HepG2 (cell line): ENCODE results near the gene C20orf204. TPM values are rescaled to one million over a fixed set of nuclear protein-coding genes. Genes with fewer than 3 reads are reported as not detected.
A peak's percentile ranks its signal among the peaks of the same experiment; 100 is the strongest.

ENCODE experiments used
- CEBPG ChIP-seq: IDR thresholded peaks from 2 replicates; pipeline ENCODE4 v1.6.1; 2016
- CREBL2 ChIP-seq: sonication (generic); formaldehyde crosslinking; IDR thresholded peaks from 2 replicates; pipeline ENCODE4 v1.8.1; 2023; ENCODE audit warnings: missing genetic modification reagents, mild to moderate bottlenecking, borderline replicate concordance
- FOXJ3 ChIP-seq: sonication (generic); formaldehyde crosslinking; IDR thresholded peaks from 2 replicates; pipeline ENCODE4 v1.4.0; 2020; ENCODE audit warnings: missing genetic modification reagents, mild to moderate bottlenecking, borderline replicate concordance
- JUN ChIP-seq: sonication (generic); formaldehyde crosslinking; IDR thresholded peaks from 2 replicates; pipeline ENCODE4 v1.4.0; 2020; ENCODE audit warnings: mild to moderate bottlenecking, missing genetic modification reagents
- MIER2 ChIP-seq: IDR thresholded peaks from 2 replicates; pipeline ENCODE4 v1.6.1; 2016; ENCODE audit warnings: missing biosample characterization, missing genetic modification reagents
- NFAT5 ChIP-seq: sonication (generic); formaldehyde crosslinking; IDR thresholded peaks from 2 replicates; pipeline ENCODE4 v1.4.0; 2020; ENCODE audit warnings: missing genetic modification reagents
- NKX3-1 ChIP-seq: sonication (generic); formaldehyde crosslinking; IDR thresholded peaks from 2 replicates; pipeline ENCODE4 v1.5.0; 2020; ENCODE audit warnings: missing genetic modification reagents
- RXRA ChIP-seq: sonication (generic); formaldehyde crosslinking; IDR thresholded peaks from 2 replicates; pipeline ENCODE4 v1.5.1; 2020; ENCODE audit warnings: missing genetic modification reagents
- ZFP36L2 ChIP-seq: sonication (generic); formaldehyde crosslinking; IDR thresholded peaks from 2 replicates; pipeline ENCODE4 v1.4.0; 2020; ENCODE audit warnings: missing genetic modification reagents
- ZFP82 ChIP-seq: sonication (generic); formaldehyde crosslinking; IDR thresholded peaks from 2 replicates; pipeline ENCODE4 v1.5.1; 2020; ENCODE audit warnings: mild to moderate bottlenecking, missing genetic modification reagents, borderline replicate concordance
- ZNF207 ChIP-seq: fragments of 450-650 bp; IDR thresholded peaks from 2 replicates; pipeline ENCODE4 v1.6.1; 2016; ENCODE audit warnings: antibody characterized with exemption, borderline replicate concordance
- ZNF251 ChIP-seq: sonication (generic); formaldehyde crosslinking; IDR thresholded peaks from 2 replicates; pipeline ENCODE4 v1.9.0; 2021; ENCODE audit warnings: mild to moderate bottlenecking, missing genetic modification reagents
- ZNF264 ChIP-seq: sonication (generic); formaldehyde crosslinking; IDR thresholded peaks from 2 replicates; pipeline ENCODE4 v1.4.0; 2020; ENCODE audit warnings: missing genetic modification reagents
- ZNF576 ChIP-seq: sonication (generic); formaldehyde crosslinking; IDR thresholded peaks from 2 replicates; pipeline ENCODE4 v1.4.0; 2020; ENCODE audit warnings: mild to moderate bottlenecking, missing genetic modification reagents
- ZNF891 ChIP-seq: sonication (generic); formaldehyde crosslinking; IDR thresholded peaks from 2 replicates; pipeline ENCODE4 v1.5.0; 2020; ENCODE audit warnings: mild to moderate bottlenecking, missing genetic modification reagents
- ZZZ3 ChIP-seq: sonication (generic); formaldehyde crosslinking; IDR thresholded peaks from 2 replicates; pipeline ENCODE4 v1.4.0; 2020; ENCODE audit warnings: missing genetic modification reagents, mild to moderate bottlenecking, borderline replicate concordance
- polyA plus RNA-seq, 8 experiments: library from polyadenylated mRNA; depleted of rRNA in 3 of 8; stranded (reverse) in 7 of 8; unstranded in 1 of 8; fragments of >200 nt; fragmentation: Illumina TruSeq in 4 of 8; extraction: Trizol in 4 of 8; gene quantifications; 2 replicates each; pipeline versions ENCODE4 v1.2.1 to v1.2.3, GENCODE V29; 2011 to 2016; ENCODE audit warnings: low read depth in 4 of 8, missing spikeins in 1 of 8, mixed read lengths in 1 of 8; ENCODE audit not compliant: insufficient read depth in 1 of 8
- total RNA-seq, 5 experiments: library from RNA; depleted of rRNA; stranded (reverse); fragments of >200 nt; fragmentation: Illumina TruSeq; extraction: Trizol; gene quantifications; 2 replicates each; pipeline ENCODE4 v1.2.3, GENCODE V29; 2016; ENCODE audit warnings: low read depth in 1 of 5
- TF ChIP-seq, protein P1 (sequence below): sonication (generic); formaldehyde crosslinking; IDR thresholded peaks from 2 replicates; pipeline ENCODE4 v1.4.0; 2020; ENCODE audit warnings: mild to moderate bottlenecking, missing genetic modification reagents

The C20orf204 gene
- total and polyA plus RNA-seq, 2 of the 13 experiments (the other 11 are each of a cell fraction or from before 2014, with no cell fraction given) = 22.1 to 80.0 TPM

DNA sequence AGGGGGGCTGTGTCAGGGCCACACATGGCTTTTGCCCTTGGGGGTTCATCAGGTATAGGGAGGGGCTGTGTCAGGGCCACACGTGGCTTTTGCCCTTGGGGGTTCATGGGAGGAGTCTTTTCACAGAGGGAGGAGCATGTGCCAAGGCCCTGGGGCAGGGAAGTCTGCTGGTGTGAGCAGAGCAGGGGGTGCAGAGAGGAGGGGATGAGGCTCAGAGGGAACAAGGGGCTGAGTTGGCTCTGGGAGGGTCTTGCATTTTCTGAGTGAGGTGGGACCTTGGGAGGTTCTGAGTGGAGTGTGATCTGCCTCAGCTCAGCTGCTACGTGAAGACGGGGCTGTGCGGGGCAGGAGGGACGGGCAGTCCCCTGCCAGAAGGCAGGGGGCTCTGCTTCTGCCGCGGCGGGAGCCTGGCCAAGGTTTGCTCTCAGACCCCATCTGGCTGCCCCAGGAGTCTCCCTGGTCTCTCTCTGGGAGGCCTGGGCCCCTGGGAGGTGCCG is 19.5 kb downstream of the C20orf204 start (continued):
- TF ChIP-seq NFAT5 (CRISPR knock-in tag) (no peak), ZFP82 (CRISPR knock-in tag) (no peak), ZNF207 (no peak), ZFP36L2 (peak; percentile 73; the same call in 1 of the 2 replicates), ZNF264 (CRISPR knock-in tag) (no peak), FOXJ3 (0 out of 2 replicates have a peak, but pooled peaks have one; percentile 13), NKX3-1 (CRISPR knock-in tag) (peak; percentile 32; the same call in 1 of the 2 replicates), MIER2 (CRISPR knock-in tag) (no peak), JUN (CRISPR knock-in tag) (no peak), ZNF576 (CRISPR knock-in tag) (0 out of 2 replicates have a peak, but pooled peaks have one; percentile 36), ZNF251 (CRISPR knock-in tag) (no peak), ZZZ3 (CRISPR knock-in tag) (peak; percentile 20; the same call in 1 of the 2 replicates), ZNF891 (0 out of 2 replicates have a peak, but pooled peaks have one; percentile 34), CREBL2 (CRISPR knock-in tag) (no peak), CEBPG (CRISPR knock-in tag) (no peak), RXRA (CRISPR knock-in tag) (no peak)
- TF ChIP-seq, protein P1, sequence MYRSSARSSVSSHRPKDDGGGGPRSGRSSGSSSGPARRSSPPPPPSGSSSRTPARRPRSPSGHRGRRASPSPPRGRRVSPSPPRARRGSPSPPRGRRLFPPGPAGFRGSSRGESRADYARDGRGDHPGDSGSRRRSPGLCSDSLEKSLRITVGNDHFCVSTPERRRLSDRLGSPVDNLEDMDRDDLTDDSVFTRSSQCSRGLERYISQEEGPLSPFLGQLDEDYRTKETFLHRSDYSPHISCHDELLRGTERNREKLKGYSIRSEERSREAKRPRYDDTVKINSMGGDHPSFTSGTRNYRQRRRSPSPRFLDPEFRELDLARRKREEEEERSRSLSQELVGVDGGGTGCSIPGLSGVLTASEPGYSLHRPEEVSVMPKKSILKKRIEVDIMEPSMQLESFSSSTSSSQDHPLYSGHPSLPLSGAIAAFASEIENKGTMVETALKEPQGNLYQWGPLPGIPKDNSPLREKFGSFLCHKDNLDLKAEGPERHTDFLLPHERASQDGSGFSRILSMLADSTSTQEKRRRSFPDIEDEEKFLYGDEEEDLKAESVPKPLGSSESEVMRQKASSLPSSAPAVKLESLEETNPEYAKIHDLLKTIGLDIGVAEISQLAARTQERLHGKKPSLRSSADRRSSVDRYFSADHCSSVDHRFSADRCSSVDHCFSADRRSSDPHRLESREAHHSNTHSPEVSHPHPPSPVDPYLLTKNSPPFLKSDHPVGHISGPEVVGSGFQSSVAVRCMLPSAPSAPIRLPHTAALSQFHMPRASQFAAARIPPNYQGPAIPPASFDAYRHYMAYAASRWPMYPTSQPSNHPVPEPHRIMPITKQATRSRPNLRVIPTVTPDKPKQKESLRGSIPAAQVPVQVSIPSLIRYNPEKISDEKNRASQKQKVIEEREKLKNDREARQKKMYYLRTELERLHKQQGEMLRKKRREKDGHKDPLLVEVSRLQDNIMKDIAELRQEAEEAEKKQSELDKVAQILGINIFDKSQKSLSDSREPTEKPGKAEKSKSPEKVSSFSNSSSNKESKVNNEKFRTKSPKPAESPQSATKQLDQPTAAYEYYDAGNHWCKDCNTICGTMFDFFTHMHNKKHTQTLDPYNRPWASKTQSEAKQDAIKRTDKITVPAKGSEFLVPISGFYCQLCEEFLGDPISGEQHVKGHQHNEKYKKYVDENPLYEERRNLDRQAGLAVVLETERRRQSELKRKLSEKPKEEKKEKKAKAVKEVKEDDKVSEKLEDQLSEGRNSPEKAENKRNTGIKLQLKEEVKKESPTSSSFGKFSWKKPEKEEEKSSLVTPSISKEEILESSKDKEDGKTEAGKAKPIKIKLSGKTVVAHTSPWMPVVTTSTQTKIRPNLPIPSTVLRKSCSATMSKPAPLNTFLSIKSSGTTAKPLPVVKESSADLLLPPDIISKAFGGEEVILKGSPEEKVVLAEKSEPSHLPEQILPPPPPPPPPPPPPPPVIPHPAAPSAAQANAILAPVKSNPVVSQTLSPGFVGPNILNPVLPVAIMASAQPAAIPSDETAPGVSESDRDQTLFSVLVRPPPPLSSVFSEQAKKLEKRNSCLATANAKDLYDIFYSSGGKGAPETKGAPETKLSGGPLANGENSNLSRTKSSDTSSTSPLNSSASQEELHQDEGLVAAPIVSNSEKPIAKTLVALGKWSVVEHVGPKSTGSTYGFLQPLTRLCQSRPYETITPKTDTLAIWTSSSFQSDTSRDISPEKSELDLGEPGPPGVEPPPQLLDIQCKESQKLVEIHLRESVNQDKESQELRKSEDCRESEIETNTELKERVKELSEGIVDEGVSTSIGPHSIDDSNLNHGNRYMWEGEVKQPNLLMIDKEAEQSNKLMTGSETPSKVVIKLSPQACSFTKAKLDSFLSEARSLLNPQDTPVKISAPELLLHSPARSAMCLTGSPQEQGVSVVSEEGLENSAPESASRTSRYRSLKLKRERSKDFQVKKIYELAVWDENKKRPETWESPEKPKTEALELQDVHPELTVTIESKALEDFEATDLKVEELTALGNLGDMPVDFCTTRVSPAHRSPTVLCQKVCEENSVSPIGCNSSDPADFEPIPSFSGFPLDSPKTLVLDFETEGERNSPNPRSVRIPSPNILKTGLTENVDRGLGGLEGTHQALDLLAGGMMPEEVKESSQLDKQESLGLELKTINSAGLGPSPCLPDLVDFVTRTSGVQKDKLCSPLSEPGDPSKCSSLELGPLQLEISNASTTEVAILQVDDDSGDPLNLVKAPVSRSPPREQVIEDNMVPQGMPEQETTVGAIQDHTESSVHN (CRISPR knock-in tag) = no peak
